Measurements from ENCODE around the gene TMEM30B.

- TF ChIP-seq CTCF (IDR thresholded peaks at IDR 0.05): no peak
- no peak for TF ChIP-seq EP300 (IDR thresholded peaks at IDR 0.05)
- TF ChIP-seq POLR2A (IDR thresholded peaks at IDR 0.05): no peak
- TF ChIP-seq POLR2AphosphoS5 (IDR thresholded peaks at IDR 0.05): no peak
Observed at GRCh38 chr14:61277232-61277631, 3.9 kb downstream of the TMEM30B start.
